ENCODE results near the gene FCER2.

DNA sequence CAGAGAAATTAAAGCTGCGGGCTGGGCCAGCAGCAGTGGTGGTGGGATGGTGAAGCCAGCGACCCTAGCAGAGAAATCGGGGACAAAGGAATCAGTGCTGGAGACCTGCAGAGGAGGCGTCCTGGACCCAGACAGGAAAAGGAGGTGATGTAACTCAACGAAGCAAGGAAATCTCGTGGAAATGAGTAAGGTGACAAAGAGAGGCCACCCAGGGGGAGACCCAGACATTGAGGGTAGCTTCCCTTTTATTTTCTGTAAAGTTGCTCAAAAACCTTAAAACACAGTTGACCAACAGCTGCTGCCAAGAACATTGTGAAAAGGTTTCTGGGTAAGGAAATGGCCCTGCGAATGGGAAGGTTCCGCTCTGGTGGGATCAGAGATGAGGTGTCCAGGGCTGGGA, 46.4 kb downstream of the FCER2 start:
- no peak for TF ChIP-seq EZH2 (IDR thresholded peaks at IDR 0.05; ENCODE audit: borderline replicate concordance, low read length)
- TF ChIP-seq, protein P1, sequence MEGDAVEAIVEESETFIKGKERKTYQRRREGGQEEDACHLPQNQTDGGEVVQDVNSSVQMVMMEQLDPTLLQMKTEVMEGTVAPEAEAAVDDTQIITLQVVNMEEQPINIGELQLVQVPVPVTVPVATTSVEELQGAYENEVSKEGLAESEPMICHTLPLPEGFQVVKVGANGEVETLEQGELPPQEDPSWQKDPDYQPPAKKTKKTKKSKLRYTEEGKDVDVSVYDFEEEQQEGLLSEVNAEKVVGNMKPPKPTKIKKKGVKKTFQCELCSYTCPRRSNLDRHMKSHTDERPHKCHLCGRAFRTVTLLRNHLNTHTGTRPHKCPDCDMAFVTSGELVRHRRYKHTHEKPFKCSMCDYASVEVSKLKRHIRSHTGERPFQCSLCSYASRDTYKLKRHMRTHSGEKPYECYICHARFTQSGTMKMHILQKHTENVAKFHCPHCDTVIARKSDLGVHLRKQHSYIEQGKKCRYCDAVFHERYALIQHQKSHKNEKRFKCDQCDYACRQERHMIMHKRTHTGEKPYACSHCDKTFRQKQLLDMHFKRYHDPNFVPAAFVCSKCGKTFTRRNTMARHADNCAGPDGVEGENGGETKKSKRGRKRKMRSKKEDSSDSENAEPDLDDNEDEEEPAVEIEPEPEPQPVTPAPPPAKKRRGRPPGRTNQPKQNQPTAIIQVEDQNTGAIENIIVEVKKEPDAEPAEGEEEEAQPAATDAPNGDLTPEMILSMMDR (IDR thresholded peaks at IDR 0.05; ENCODE audit: low read length): no peak
